ENCODE data around the gene TMEM25. TPM values are rescaled to one million over a fixed set of nuclear protein-coding genes. Genes with fewer than 3 reads are reported as not detected.

Gene TMEM25
- total and polyA plus RNA-seq, 3 donors from 2014 or later = 16.4 to 46.8 (median 33.1) TPM

DNA sequence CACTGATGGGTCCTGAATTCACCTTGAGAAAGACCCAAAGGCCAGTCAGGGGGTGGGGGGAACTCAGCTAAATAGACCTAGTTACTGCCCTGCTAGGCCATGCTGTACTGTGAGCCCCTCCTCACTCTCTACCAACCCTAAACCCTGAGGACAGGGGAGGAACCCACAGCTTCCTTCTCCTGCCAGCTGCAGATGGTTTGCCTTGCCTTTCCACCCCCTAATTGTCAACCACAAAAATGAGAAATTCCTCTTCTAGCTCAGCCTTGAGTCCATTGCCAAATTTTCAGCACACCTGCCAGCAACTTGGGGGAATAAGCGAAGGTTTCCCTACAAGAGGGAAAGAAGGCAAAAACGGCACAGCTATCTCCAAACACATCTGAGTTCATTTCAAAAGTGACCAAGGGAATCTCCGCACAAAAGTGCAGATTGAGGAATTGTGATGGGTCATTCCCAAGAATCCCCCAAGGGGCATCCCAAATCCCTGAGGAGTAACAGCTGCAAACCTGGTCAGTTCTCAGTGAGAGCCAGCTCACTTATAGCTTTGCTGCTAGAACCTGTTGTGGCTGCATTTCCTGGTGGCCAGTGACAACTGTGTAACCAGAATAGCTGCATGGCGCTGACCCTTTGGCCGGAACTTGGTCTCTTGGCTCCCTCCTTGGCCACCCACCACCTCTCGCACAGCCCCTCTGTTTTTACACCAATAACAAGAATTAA, 6.1 kb upstream of the TMEM25 start:
- intact Hi-C loops (cut with DNase I; ENCODE audit: low total_unique reads) = no loop called here
- TF ChIP-seq POLR2A (IDR thresholded peaks at IDR 0.05) = no peak
- TF ChIP-seq, protein P1, sequence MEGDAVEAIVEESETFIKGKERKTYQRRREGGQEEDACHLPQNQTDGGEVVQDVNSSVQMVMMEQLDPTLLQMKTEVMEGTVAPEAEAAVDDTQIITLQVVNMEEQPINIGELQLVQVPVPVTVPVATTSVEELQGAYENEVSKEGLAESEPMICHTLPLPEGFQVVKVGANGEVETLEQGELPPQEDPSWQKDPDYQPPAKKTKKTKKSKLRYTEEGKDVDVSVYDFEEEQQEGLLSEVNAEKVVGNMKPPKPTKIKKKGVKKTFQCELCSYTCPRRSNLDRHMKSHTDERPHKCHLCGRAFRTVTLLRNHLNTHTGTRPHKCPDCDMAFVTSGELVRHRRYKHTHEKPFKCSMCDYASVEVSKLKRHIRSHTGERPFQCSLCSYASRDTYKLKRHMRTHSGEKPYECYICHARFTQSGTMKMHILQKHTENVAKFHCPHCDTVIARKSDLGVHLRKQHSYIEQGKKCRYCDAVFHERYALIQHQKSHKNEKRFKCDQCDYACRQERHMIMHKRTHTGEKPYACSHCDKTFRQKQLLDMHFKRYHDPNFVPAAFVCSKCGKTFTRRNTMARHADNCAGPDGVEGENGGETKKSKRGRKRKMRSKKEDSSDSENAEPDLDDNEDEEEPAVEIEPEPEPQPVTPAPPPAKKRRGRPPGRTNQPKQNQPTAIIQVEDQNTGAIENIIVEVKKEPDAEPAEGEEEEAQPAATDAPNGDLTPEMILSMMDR (IDR thresholded peaks at IDR 0.05) = no peak
- Histone ChIP-seq H3K36me3 (ENCODE audit: low read depth, missing control alignments) (no peaks in the 10 kb centered on the region), H3K27me3 (no peaks in the 10 kb centered on the region), H3K4me1 (peaks cover 15% of the 10 kb centered on the region), H3K27ac (no peak overlapping the region), H3K4me3 (no peak overlapping the region), H3K9me3 (no peaks in the 10 kb centered on the region)
- DNase-seq = no peak
- WGBS, 2 donors = 84 to 85% methylated on average over 6 of the region's 6 CpGs

DNA sequence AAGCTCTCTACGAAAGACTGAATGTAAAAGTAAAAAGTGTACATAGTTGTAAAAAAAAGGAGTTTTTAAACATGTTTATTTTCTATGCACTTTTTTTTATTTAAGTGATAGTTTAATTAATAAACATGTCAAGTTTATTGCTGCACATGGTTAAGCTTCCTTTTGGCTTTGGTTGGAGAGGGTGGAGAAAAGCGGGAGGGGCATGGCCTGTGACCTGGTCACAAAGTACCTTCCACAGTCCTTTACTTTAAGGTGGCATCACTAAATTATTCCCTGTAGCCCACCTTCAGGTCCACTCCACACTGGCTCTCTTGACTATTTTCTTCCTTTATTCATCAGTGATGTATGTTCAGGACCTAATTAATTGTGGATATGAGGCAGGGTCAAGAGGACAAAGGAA, 4.3 kb upstream of the TMEM25 start:
- H3K4me1 ChIP-seq = peaks cover 21% of the 10 kb centered on the region
- H3K27ac ChIP-seq = no peak overlapping the region
- intact Hi-C loops (cut with DNase I; ENCODE audit: low total_unique reads) = no loop called here
- H3K27me3 ChIP-seq = no peaks in the 10 kb centered on the region
- H3K9me3 ChIP-seq = no peaks in the 10 kb centered on the region
- 86 to 96% methylated on average over 2 of the region's 2 CpGs for WGBS, 2 donors
- H3K4me3 ChIP-seq = no peak overlapping the region
- TF ChIP-seq, protein P1 (IDR thresholded peaks at IDR 0.05) = no peak
- no peak for TF ChIP-seq POLR2A (IDR thresholded peaks at IDR 0.05)
- DNase-seq = no peak
- H3K36me3 ChIP-seq (ENCODE audit: low read depth, missing control alignments) = no peaks in the 10 kb centered on the region

DNA sequence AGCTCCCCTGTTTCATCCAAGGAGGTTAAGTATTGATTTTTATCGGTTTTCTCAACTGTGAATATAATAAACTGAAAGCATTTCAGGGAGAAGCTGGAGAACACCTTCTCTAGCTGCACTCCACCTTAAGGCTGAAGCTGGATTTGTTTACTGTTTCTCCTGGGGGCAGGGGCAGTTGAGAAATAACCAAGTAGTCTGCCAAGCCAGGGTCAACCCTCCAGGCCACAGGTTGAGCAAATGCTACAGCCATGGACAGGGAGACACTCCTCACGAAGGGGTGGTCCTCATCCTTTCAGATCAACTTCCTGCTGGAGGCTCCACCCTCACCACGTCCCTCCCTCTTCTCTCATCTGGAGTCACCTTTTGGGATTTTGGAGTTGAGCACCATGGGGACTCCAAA, 3.9 kb upstream of the TMEM25 start, which contains the start of gene TTC36:
TSS of gene TTC36 (plus strand) at position 366 of the 400 bp plus-strand sequence. CDS start at position 387, 21 bp downstream.
- Histone ChIP-seq H3K4me1 (peaks cover 24% of the 10 kb centered on the region), H3K9me3 (no peaks in the 10 kb centered on the region), H3K27me3 (no peaks in the 10 kb centered on the region), H3K4me3 (no peak within 1 kb of the TSS), H3K36me3 (ENCODE audit: low read depth, missing control alignments) (no peaks in the 10 kb centered on the region), H3K27ac (no peak within 1 kb of the TSS)
- 72 to 77% methylated on average over 3 of the region's 3 CpGs for WGBS, 2 donors
- no peak for DNase-seq
- TF ChIP-seq, protein P1 (IDR thresholded peaks at IDR 0.05) = no peak
- no peak for TF ChIP-seq POLR2A (IDR thresholded peaks at IDR 0.05)
- intact Hi-C loops (cut with DNase I; ENCODE audit: low total_unique reads) = no loop called here

DNA sequence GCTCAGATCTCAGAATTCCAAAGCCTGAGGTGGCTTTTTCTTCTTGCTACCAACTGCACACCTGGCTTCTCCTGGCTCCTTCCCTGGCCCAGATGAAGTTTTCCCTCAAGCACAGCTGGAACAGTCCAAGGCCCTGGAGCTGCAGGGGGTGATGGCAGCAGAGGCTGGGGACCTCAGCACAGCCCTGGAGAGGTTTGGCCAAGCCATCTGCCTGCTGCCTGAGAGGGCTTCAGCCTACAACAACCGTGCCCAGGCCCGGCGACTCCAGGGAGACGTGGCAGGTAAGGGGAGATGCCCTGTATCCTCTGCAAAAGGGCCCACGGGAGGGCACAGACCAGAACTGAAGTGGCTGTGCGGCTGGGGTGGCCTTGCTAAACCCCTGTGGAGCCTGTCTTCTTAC, 2.5 kb upstream of the TMEM25 start:
- no peaks in the 10 kb centered on the region for H3K9me3 ChIP-seq
- 87 to 92% methylated on average over 6 of the region's 6 CpGs for WGBS, 2 donors
- no peak overlapping the region for H3K4me3 ChIP-seq
- intact Hi-C loops (cut with DNase I; ENCODE audit: low total_unique reads) = no loop called here
- no peak overlapping the region for H3K27ac ChIP-seq
- peaks cover 15% of the 10 kb centered on the region for H3K4me1 ChIP-seq
- TF ChIP-seq, protein P1 (IDR thresholded peaks at IDR 0.05) = no peak
- TF ChIP-seq POLR2A (IDR thresholded peaks at IDR 0.05) = no peak
- no peaks in the 10 kb centered on the region for H3K36me3 ChIP-seq (ENCODE audit: low read depth, missing control alignments)
- H3K27me3 ChIP-seq = no peaks in the 10 kb centered on the region
- DNase-seq = no peak

Measured in testis (tissue), 3 donors.